Neural crest cell (in vitro differentiated cells): ENCODE data around the gene KRT39. TPM values are rescaled to one million over a fixed set of nuclear protein-coding genes. Genes with fewer than 3 reads are reported as not detected.
A peak's percentile ranks its signal among the peaks of the same experiment; 100 is the strongest.

Experiments
- DNase-seq: peaks from one replicate; pipeline ENCODE4 v3.0.0; 2021; ENCODE audit warnings: low read depth, mixed read lengths, low spot score
- H3K27ac Mint-ChIP-seq: one replicate; pipeline ENCODE4 v1.8.0; 2021; ENCODE audit warnings: mild to moderate bottlenecking, mixed read lengths; ENCODE audit not compliant: unreplicated experiment
- H3K27me3 Mint-ChIP-seq: 2 replicates; pipeline ENCODE4 v1.8.0; 2021; ENCODE audit warnings: low read depth, mild to moderate bottlenecking, mixed read lengths
- H3K36me3 Mint-ChIP-seq: 2 replicates; pipeline ENCODE4 v1.8.0; 2021; ENCODE audit warnings: low read depth, mild to moderate bottlenecking, mixed read lengths
- H3K4me1 Mint-ChIP-seq: 2 replicates; pipeline ENCODE4 v1.8.0; 2021; ENCODE audit warnings: mixed read lengths
- H3K4me3 Mint-ChIP-seq: one replicate; pipeline ENCODE4 v1.8.0; 2021; ENCODE audit warnings: mild to moderate bottlenecking, mixed read lengths
- H3K9me3 Mint-ChIP-seq: 2 replicates; pipeline ENCODE4 v1.8.0; 2021; ENCODE audit warnings: mixed read lengths
- CTCF ChIP-seq: fragments of 200-600 bp; sonication (generic); conservative IDR thresholded peaks from 2 replicates; pipeline ENCODE4 v1.5.0; 2021; ENCODE audit warnings: antibody characterized with exemption, mild to moderate bottlenecking
- total RNA-seq: library from RNA; stranded (reverse); gene quantifications from 2 replicates; pipeline ENCODE4 v1.2.1, GENCODE V29; 2021

The KRT39 gene
- total RNA-seq, 1 donor from 2014 or later = not detected

GRCh38 chr17:40963838-40964237 lies 2.9 kb downstream of the KRT39 start:
- DNase-seq = no peak
- peak; percentile 65 for TF ChIP-seq CTCF
- peaks cover 8% of the 10 kb centered on the region for H3K27me3 Mint-ChIP-seq
- H3K9me3 Mint-ChIP-seq = peaks cover 3% of the 10 kb centered on the region
- no peak overlapping the region for H3K27ac Mint-ChIP-seq
- H3K4me3 Mint-ChIP-seq = no peak overlapping the region
- H3K4me1 Mint-ChIP-seq = no peaks in the 10 kb centered on the region
- no peaks in the 10 kb centered on the region for H3K36me3 Mint-ChIP-seq

DNA sequence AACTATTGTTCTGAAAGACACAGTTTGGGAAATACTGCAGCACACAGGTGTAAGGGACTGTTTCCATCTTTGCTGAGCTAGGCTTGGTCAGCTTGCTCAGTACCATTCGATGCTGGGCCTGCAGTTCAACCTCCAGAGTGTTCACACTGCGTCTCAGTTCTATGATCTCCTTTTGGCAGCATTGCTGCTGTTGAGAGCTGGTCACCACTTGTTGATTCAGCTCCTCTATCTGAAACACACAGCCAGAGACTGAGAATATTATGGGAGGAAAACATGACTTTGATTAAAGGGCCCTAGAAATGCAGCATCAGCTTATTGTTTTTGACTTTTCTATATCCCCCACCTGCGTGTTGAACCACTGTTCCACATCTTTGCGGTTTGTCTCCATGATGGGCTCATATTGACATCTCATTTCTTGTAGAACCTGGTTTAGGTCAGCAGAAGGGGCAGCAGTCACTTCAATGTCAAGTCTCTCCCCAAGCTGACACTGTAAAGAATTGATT lies 4.6 kb downstream of the KRT39 start:
- TF ChIP-seq CTCF = no peak
- Mint-ChIP-seq H3K9me3 (no peaks in the 10 kb centered on the region), H3K4me1 (no peaks in the 10 kb centered on the region), H3K36me3 (no peaks in the 10 kb centered on the region), H3K27ac (no peak overlapping the region), H3K27me3 (peaks cover 6% of the 10 kb centered on the region), H3K4me3 (no peak overlapping the region)
- no peak for DNase-seq

GRCh38 chr17:40961591-40961990 lies 5.2 kb downstream of the KRT39 start:
- Mint-ChIP-seq H3K27ac (no peak overlapping the region), H3K36me3 (no peaks in the 10 kb centered on the region), H3K4me3 (no peak overlapping the region), H3K27me3 (peaks cover 2% of the 10 kb centered on the region), H3K9me3 (no peaks in the 10 kb centered on the region), H3K4me1 (peaks cover 4% of the 10 kb centered on the region)
- TF ChIP-seq CTCF = no peak
- DNase-seq = no peak

DNA sequence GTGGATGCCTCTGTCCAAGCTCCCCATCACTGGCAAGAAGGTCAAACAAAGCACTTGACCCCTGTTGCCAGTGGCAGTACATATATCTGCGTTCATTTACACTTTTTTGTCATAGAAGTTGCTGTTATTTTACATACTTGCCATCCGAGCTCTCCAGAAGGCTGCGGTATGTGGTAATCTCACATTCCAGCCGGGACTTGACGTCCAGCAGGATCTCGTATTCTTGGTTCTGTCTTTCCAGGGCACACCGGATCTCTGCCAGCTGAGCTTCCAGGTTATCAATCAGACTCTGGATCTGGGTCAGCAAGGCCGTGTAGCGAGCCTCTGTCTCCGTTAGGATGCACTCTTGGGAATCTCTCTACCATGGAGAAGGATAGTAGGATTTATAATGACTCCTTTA lies 6.6 kb downstream of the KRT39 start:
- Mint-ChIP-seq H3K27me3 (no peaks in the 10 kb centered on the region), H3K4me3 (no peak overlapping the region), H3K36me3 (no peaks in the 10 kb centered on the region), H3K9me3 (no peaks in the 10 kb centered on the region), H3K4me1 (peaks cover 5% of the 10 kb centered on the region), H3K27ac (no peak overlapping the region)
- DNase-seq = no peak
- no peak for TF ChIP-seq CTCF

DNA sequence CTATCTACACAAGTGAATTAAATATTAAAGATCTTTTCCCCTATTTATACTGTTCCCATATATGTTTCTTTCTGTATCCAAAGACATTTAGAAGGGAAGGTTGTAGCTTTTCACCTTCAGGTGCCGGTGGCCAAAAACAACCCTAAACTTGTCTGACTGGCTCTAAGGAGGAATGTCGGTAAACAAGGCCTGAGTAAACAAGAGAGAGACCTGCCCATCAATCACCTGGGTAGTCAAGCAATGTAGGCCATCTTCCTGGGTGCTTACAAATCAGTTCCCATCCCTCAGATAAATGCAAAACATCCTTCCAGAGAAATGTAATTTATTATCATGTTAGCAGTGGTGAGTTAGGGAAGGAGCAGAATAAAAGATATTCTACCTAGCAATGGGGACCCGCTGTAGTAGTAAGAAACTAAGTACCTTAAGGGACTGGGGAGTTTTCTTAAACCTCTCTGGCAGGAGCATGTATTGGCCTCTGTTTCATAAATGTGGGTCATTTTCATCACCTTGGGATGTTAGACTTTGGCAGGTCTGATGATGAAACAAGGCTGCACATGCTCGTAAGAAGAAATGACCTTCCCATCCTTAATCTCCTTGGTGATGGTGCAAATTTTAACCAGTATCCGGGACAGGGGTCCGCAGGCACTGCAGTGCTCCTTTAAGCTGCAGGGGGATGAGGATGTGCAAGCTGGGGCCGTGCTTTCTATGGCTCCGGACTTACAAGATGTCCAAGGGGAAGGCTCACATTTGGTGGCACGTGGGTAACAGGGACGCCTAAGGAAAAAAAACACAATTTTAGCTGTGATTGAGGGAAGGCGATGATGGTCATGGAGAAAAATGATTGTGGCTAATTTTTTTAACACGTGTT lies 8.4 kb downstream of the KRT39 start:
- Mint-ChIP-seq H3K4me3 (no peak overlapping the region), H3K27ac (no peak overlapping the region), H3K27me3 (no peaks in the 10 kb centered on the region), H3K4me1 (peaks cover 5% of the 10 kb centered on the region), H3K9me3 (no peaks in the 10 kb centered on the region), H3K36me3 (no peaks in the 10 kb centered on the region)
- no peak for TF ChIP-seq CTCF
- DNase-seq = no peak
